ENCODE measurements around the gene SH3GL2.
"Not testable (repeated sequence)": the region's sequence is repeated elsewhere in the genome, so short reads cannot be mapped to it uniquely, and the experiment has no call there.

SH3GL2 gene

GRCh38 chr9:17739736-17740135, 160.9 kb downstream of the SH3GL2 start:
- Histone ChIP-seq H3K36me3 (ENCODE audit: control insufficient read depth, insufficient read depth, low read length) (no peaks in the 10 kb centered on the region), H3K9ac (ENCODE audit: low read depth, low read length) (no peak overlapping the region), H3K27ac (ENCODE audit: low read depth, low read length) (no peak overlapping the region), H3K4me3 (ENCODE audit: low read depth, low read length) (no peak overlapping the region), H3K4me1 (ENCODE audit: control insufficient read depth, insufficient read depth, low read length) (peaks cover 9% of the 10 kb centered on the region; the same call in 1 of the 2 replicates), H3K9me3 (ENCODE audit: control insufficient read depth, insufficient read depth, low read length) (no peaks in the 10 kb centered on the region), H3K27me3 (ENCODE audit: control insufficient read depth, insufficient read depth, low read length) (no peaks in the 10 kb centered on the region)

GRCh38 chr9:17742067-17742466, 163.2 kb downstream of the SH3GL2 start:
- peaks cover 9% of the 10 kb centered on the region; the same call in 1 of the 2 replicates for H3K4me1 ChIP-seq (ENCODE audit: control insufficient read depth, insufficient read depth, low read length)
- H3K9ac ChIP-seq (ENCODE audit: low read depth, low read length), result no peak overlapping the region
- no peaks in the 10 kb centered on the region for H3K27me3 ChIP-seq (ENCODE audit: control insufficient read depth, insufficient read depth, low read length)
- H3K4me3 ChIP-seq (ENCODE audit: low read depth, low read length), result no peak overlapping the region
- no peaks in the 10 kb centered on the region for H3K9me3 ChIP-seq (ENCODE audit: control insufficient read depth, insufficient read depth, low read length)
- no peak overlapping the region for H3K27ac ChIP-seq (ENCODE audit: low read depth, low read length)
- H3K36me3 ChIP-seq (ENCODE audit: control insufficient read depth, insufficient read depth, low read length), result no peaks in the 10 kb centered on the region

GRCh38 chr9:17744786-17745185, 165.9 kb downstream of the SH3GL2 start:
- Histone ChIP-seq H3K9me3 (ENCODE audit: control insufficient read depth, insufficient read depth, low read length) (no peaks in the 10 kb centered on the region), H3K27ac (ENCODE audit: low read depth, low read length) (no peak overlapping the region)

GRCh38 chr9:17750269-17750668, 171.4 kb downstream of the SH3GL2 start:
- Histone ChIP-seq H3K9ac (ENCODE audit: low read depth, low read length) (no peak overlapping the region), H3K27ac (ENCODE audit: low read depth, low read length) (no peak overlapping the region), H3K4me3 (ENCODE audit: low read depth, low read length) (no peak overlapping the region), H3K27me3 (ENCODE audit: control insufficient read depth, insufficient read depth, low read length) (no peaks in the 10 kb centered on the region), H3K4me1 (ENCODE audit: control insufficient read depth, insufficient read depth, low read length) (no peaks in the 10 kb centered on the region), H3K36me3 (ENCODE audit: control insufficient read depth, insufficient read depth, low read length) (no peaks in the 10 kb centered on the region), H3K9me3 (ENCODE audit: control insufficient read depth, insufficient read depth, low read length) (no peaks in the 10 kb centered on the region; the same call in 1 of the 2 replicates)

More at GRCh38 chr9:17744786-17745185, 165.9 kb downstream of the SH3GL2 start:
- H3K9ac ChIP-seq (ENCODE audit: low read depth, low read length), result no peak overlapping the region
- H3K36me3 ChIP-seq (ENCODE audit: control insufficient read depth, insufficient read depth, low read length), result no peaks in the 10 kb centered on the region
- no peaks in the 10 kb centered on the region for H3K27me3 ChIP-seq (ENCODE audit: control insufficient read depth, insufficient read depth, low read length)
- H3K4me3 ChIP-seq (ENCODE audit: low read depth, low read length), result no peak overlapping the region
- peaks cover 9% of the 10 kb centered on the region; the same call in 1 of the 2 replicates for H3K4me1 ChIP-seq (ENCODE audit: control insufficient read depth, insufficient read depth, low read length)

- Histone ChIP-seq H3K4me3 (ENCODE audit: low read depth, low read length) (no peak overlapping the region), H3K36me3 (ENCODE audit: control insufficient read depth, insufficient read depth, low read length) (no peaks in the 10 kb centered on the region), H3K9ac (ENCODE audit: low read depth, low read length) (no peak overlapping the region), H3K4me1 (ENCODE audit: control insufficient read depth, insufficient read depth, low read length) (no peaks in the 10 kb centered on the region), H3K27me3 (ENCODE audit: control insufficient read depth, insufficient read depth, low read length) (no peaks in the 10 kb centered on the region), H3K27ac (ENCODE audit: low read depth, low read length) (no peak overlapping the region), H3K9me3 (ENCODE audit: control insufficient read depth, insufficient read depth, low read length) (no peaks in the 10 kb centered on the region; the same call in 1 of the 2 replicates)
Observed at GRCh38 chr9:17751486-17751885, 172.6 kb downstream of the SH3GL2 start.

GRCh38 chr9:17752021-17752420, 173.2 kb downstream of the SH3GL2 start:
- Histone ChIP-seq H3K36me3 (ENCODE audit: control insufficient read depth, insufficient read depth, low read length) (no peaks in the 10 kb centered on the region), H3K4me1 (ENCODE audit: control insufficient read depth, insufficient read depth, low read length) (no peaks in the 10 kb centered on the region), H3K9me3 (ENCODE audit: control insufficient read depth, insufficient read depth, low read length) (no peaks in the 10 kb centered on the region; the same call in 1 of the 2 replicates), H3K27ac (ENCODE audit: low read depth, low read length) (no peak overlapping the region), H3K27me3 (ENCODE audit: control insufficient read depth, insufficient read depth, low read length) (no peaks in the 10 kb centered on the region), H3K9ac (ENCODE audit: low read depth, low read length) (no peak overlapping the region), H3K4me3 (ENCODE audit: low read depth, low read length) (no peak overlapping the region)

GRCh38 chr9:17757816-17758215, 178.9 kb downstream of the SH3GL2 start:
- Histone ChIP-seq H3K4me3 (ENCODE audit: low read depth, low read length) (no peak overlapping the region), H3K27me3 (ENCODE audit: control insufficient read depth, insufficient read depth, low read length) (no peaks in the 10 kb centered on the region), H3K4me1 (ENCODE audit: control insufficient read depth, insufficient read depth, low read length) (no peaks in the 10 kb centered on the region), H3K27ac (ENCODE audit: low read depth, low read length) (no peak overlapping the region), H3K36me3 (ENCODE audit: control insufficient read depth, insufficient read depth, low read length) (no peaks in the 10 kb centered on the region), H3K9me3 (ENCODE audit: control insufficient read depth, insufficient read depth, low read length) (no peaks in the 10 kb centered on the region; the same call in 1 of the 2 replicates), H3K9ac (ENCODE audit: low read depth, low read length) (no peak overlapping the region)

GRCh38 chr9:17760250-17760649, 181.4 kb downstream of the SH3GL2 start:
- no peak overlapping the region for H3K27ac ChIP-seq (ENCODE audit: low read depth, low read length)
- no peaks in the 10 kb centered on the region for H3K9me3 ChIP-seq (ENCODE audit: control insufficient read depth, insufficient read depth, low read length)
- no peaks in the 10 kb centered on the region for H3K4me1 ChIP-seq (ENCODE audit: control insufficient read depth, insufficient read depth, low read length)
- H3K36me3 ChIP-seq (ENCODE audit: control insufficient read depth, insufficient read depth, low read length), result no peaks in the 10 kb centered on the region
- no peak overlapping the region for H3K9ac ChIP-seq (ENCODE audit: low read depth, low read length)
- no peak overlapping the region for H3K4me3 ChIP-seq (ENCODE audit: low read depth, low read length)
- H3K27me3 ChIP-seq (ENCODE audit: control insufficient read depth, insufficient read depth, low read length), result no peaks in the 10 kb centered on the region

- Histone ChIP-seq H3K9me3 (ENCODE audit: control insufficient read depth, insufficient read depth, low read length) (no peaks in the 10 kb centered on the region), H3K9ac (ENCODE audit: low read depth, low read length) (no peak overlapping the region), H3K27ac (ENCODE audit: low read depth, low read length) (no peak overlapping the region), H3K4me1 (ENCODE audit: control insufficient read depth, insufficient read depth, low read length) (no peaks in the 10 kb centered on the region), H3K4me3 (ENCODE audit: low read depth, low read length) (no peak overlapping the region), H3K27me3 (ENCODE audit: control insufficient read depth, insufficient read depth, low read length) (no peaks in the 10 kb centered on the region), H3K36me3 (ENCODE audit: control insufficient read depth, insufficient read depth, low read length) (no peaks in the 10 kb centered on the region)
Observed at GRCh38 chr9:17761984-17762676, 183.3 kb downstream of the SH3GL2 start.

GRCh38 chr9:17764306-17764705, 185.4 kb downstream of the SH3GL2 start:
- no peak overlapping the region for H3K4me3 ChIP-seq (ENCODE audit: low read depth, low read length)
- H3K9me3 ChIP-seq (ENCODE audit: control insufficient read depth, insufficient read depth, low read length), result no peaks in the 10 kb centered on the region
- no peaks in the 10 kb centered on the region for H3K4me1 ChIP-seq (ENCODE audit: control insufficient read depth, insufficient read depth, low read length)
- H3K36me3 ChIP-seq (ENCODE audit: control insufficient read depth, insufficient read depth, low read length), result no peaks in the 10 kb centered on the region
- H3K27ac ChIP-seq (ENCODE audit: low read depth, low read length), result no peak overlapping the region
- no peaks in the 10 kb centered on the region for H3K27me3 ChIP-seq (ENCODE audit: control insufficient read depth, insufficient read depth, low read length)
- H3K9ac ChIP-seq (ENCODE audit: low read depth, low read length), result no peak overlapping the region

GRCh38 chr9:17765131-17765530, 186.3 kb downstream of the SH3GL2 start:
- not testable (repeated sequence) for H3K4me1 ChIP-seq (ENCODE audit: control insufficient read depth, insufficient read depth, low read length); H3K27me3 ChIP-seq (ENCODE audit: control insufficient read depth, insufficient read depth, low read length); H3K9me3 ChIP-seq (ENCODE audit: control insufficient read depth, insufficient read depth, low read length); H3K36me3 ChIP-seq (ENCODE audit: control insufficient read depth, insufficient read depth, low read length); H3K27ac ChIP-seq (ENCODE audit: low read depth, low read length); H3K9ac ChIP-seq (ENCODE audit: low read depth, low read length); H3K4me3 ChIP-seq (ENCODE audit: low read depth, low read length)
